Muscle of leg (tissue), 11 donors: ENCODE data around the gene PARD6B. TPM values are rescaled to one million over a fixed set of nuclear protein-coding genes. Genes with fewer than 3 reads are reported as not detected.

Experiments
- DNase-seq: peaks from one replicate; pipeline ENCODE4 v3.0.0; 2013
- H3K27ac ChIP-seq: one replicate; pipeline ENCODE4 v1.5.1; 2013; ENCODE audit warnings: mild to moderate bottlenecking, low read length, control low read depth
- H3K27me3 ChIP-seq: one replicate; pipeline ENCODE4 v1.6.1; 2013; ENCODE audit warnings: low read length; ENCODE audit not compliant: control insufficient read depth, insufficient read depth
- H3K36me3 ChIP-seq: one replicate; pipeline ENCODE4 v1.6.1; 2013; ENCODE audit warnings: low read length; ENCODE audit not compliant: control insufficient read depth, insufficient read depth
- H3K4me1 ChIP-seq: one replicate; pipeline ENCODE4 v1.6.1; 2013; ENCODE audit warnings: low read length; ENCODE audit not compliant: control insufficient read depth, insufficient read depth
- H3K4me3 ChIP-seq: one replicate; pipeline ENCODE4 v1.5.1; 2013; ENCODE audit warnings: low read length, control low read depth
- H3K9me3 ChIP-seq: replicated peaks from 2 replicates; pipeline ENCODE4 v1.6.1; 2013; ENCODE audit warnings: low read depth, low read length; ENCODE audit not compliant: control insufficient read depth
- WGBS: methylation state at CpG from one replicate; pipeline ENCODE4 v1.1.5; 2013; ENCODE audit warnings: missing lambda C conversion rate; ENCODE audit not compliant: insufficient coverage; 5-methylcytosine and 5-hydroxymethylcytosine counted together
- polyA plus RNA-seq, 8 donors: library from polyadenylated mRNA; unstranded; fragments of 120-200 nt; gene quantifications; one replicate each; pipeline versions ENCODE4 v1.2.1 to v1.2.3, GENCODE V29; 2013; ENCODE audit warnings: inconsistent platforms in 1 of 8, low replicate concordance in 1 of 8; ENCODE audit not compliant: insufficient read length in 8 of 8, insufficient read depth in 1 of 8
- total RNA-seq: library from RNA; stranded (reverse); fragments of 120-200 nt; gene quantifications from one replicate; pipeline ENCODE4 v1.2.4, GENCODE V29; 2013

The PARD6B gene
- total and polyA plus RNA-seq, 9 donors: 0.22 to 0.97 (median 0.62) TPM

DNA sequence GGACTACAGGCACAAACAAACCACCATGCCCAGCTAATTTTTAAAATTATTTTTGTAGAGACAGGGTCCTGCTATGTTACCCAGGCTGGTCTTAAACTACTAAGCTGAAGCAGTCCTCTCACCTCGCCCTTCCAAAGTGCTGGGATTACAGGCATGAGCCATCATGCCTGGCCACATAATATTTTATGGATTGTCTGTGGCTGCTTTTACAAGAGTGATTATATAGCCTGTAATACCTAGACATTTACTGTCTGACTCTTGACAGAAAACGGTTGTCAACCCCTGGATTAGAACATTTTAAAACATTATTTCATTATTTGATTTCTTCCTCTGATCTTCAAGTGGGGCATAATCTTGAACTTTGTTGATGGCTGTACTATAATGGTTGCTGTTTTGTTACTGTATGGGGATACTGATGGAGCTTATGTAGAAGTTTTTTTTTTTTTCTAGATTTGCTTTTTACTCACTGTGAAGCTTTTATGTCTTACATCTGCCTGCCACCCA lies 14.3 kb downstream of the PARD6B start:
- Histone ChIP-seq H3K4me3 (no peak overlapping the region), H3K27ac (no peak overlapping the region), H3K27me3 (no peaks in the 10 kb centered on the region), H3K36me3 (no peaks in the 10 kb centered on the region), H3K9me3 (no peaks in the 10 kb centered on the region), H3K4me1 (peaks cover 8% of the 10 kb centered on the region)
- no peak for DNase-seq
- no CpG with 5 or more reads among the region's 2 CpGs for WGBS

DNA sequence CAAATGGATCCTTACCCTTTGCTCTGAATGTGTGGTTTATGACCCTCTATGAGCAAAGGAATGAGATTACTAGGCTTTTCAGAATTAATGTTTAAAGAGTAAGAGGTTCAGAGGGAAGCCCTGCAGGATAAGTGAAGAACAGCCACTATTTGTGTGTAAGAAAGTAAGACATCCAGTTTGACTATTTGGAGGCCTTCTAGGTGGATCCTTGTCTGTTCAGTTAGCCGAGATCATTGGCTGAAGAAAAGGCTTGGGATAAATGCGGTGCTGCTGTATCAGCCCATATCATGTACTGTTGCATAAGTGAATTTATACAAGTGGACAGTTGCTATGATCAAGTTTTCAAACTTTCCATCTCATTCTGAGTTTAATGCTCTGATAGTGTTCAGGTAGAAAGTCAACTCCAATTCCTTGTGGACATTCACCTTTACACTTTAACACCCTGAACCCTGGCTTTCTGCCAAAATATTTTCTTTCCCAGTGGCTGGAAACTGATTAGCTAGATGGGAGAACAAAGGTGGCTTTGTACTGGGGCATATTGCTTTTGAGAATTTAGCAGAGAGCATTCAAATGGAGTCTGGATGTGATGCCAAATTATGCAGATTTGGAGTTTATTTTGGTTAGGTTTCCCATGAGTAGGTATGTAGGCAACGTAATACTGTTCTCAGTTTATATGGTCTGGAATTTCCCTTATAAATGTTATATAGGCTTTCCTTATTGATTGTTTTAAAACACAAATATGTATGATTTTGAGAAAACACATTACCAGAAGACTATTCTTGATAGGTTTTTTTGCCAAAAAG lies 15.0 kb downstream of the PARD6B start:
- no peak for DNase-seq
- WGBS: 100% methylated on average over 1 of the region's 3 CpGs
- Histone ChIP-seq H3K36me3 (no peaks in the 10 kb centered on the region), H3K9me3 (no peaks in the 10 kb centered on the region), H3K4me1 (peaks cover 8% of the 10 kb centered on the region), H3K27me3 (no peaks in the 10 kb centered on the region), H3K27ac (no peak overlapping the region), H3K4me3 (no peak overlapping the region)

GRCh38 chr20:50747275-50747674 lies 15.9 kb downstream of the PARD6B start:
- no peak for DNase-seq
- 100% methylated on average over 1 of the region's 2 CpGs for WGBS
- Histone ChIP-seq H3K27ac (no peak overlapping the region), H3K4me1 (peaks cover 8% of the 10 kb centered on the region), H3K36me3 (no peaks in the 10 kb centered on the region), H3K9me3 (no peaks in the 10 kb centered on the region), H3K27me3 (no peaks in the 10 kb centered on the region), H3K4me3 (no peak overlapping the region)

GRCh38 chr20:50750145-50750671 lies 18.8 kb downstream of the PARD6B start:
- 85% methylated on average over 3 of the region's 8 CpGs for WGBS
- H3K9me3 ChIP-seq: no peaks in the 10 kb centered on the region
- no peak overlapping the region for H3K4me3 ChIP-seq
- H3K4me1 ChIP-seq: no peaks in the 10 kb centered on the region
- DNase-seq: no peak
- H3K27me3 ChIP-seq: no peaks in the 10 kb centered on the region
- no peak overlapping the region for H3K27ac ChIP-seq
- H3K36me3 ChIP-seq: no peaks in the 10 kb centered on the region

- no peaks in the 10 kb centered on the region for H3K9me3 ChIP-seq
- no peak overlapping the region for H3K27ac ChIP-seq
- H3K27me3 ChIP-seq: no peaks in the 10 kb centered on the region
- WGBS: no CpG with 5 or more reads among the region's 3 CpGs
- no peaks in the 10 kb centered on the region for H3K4me1 ChIP-seq
- DNase-seq: no peak
- H3K4me3 ChIP-seq: no peak overlapping the region
- no peaks in the 10 kb centered on the region for H3K36me3 ChIP-seq
Measured at GRCh38 chr20:50753152-50753551, 21.8 kb downstream of the PARD6B start.

DNA sequence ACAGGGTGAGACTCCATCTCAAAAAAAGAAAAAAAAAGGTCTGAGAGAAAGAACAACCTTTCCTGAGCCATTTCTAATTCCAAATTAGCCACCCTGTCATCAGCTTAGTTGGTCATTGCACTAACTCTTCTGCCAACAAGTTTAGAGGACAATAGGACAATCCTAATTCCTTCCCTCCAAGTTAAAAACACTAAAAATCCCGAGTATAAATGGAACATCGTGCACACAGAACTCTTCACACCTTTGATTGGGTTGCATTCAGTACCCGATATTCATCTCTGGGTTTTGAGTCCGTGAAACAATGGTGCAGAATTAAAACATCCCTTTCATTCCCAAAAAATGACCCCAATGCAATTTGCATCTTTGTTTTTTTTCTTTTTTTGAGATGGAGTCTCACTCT lies 23.0 kb downstream of the PARD6B start:
- DNase-seq: no peak
- Histone ChIP-seq H3K9me3 (no peaks in the 10 kb centered on the region), H3K4me3 (no peak overlapping the region), H3K27ac (no peak overlapping the region), H3K4me1 (no peaks in the 10 kb centered on the region), H3K36me3 (no peaks in the 10 kb centered on the region), H3K27me3 (no peaks in the 10 kb centered on the region)
- WGBS: 97% methylated on average over 4 of the region's 4 CpGs

GRCh38 chr20:50756447-50756846 lies 25.1 kb downstream of the PARD6B start:
- no peak for DNase-seq
- H3K4me1 ChIP-seq: no peaks in the 10 kb centered on the region
- H3K27ac ChIP-seq: no peak overlapping the region
- no peak overlapping the region for H3K4me3 ChIP-seq
- WGBS: no CpG with 5 or more reads among the region's 2 CpGs
- no peaks in the 10 kb centered on the region for H3K27me3 ChIP-seq
- H3K36me3 ChIP-seq: no peaks in the 10 kb centered on the region
- H3K9me3 ChIP-seq: no peaks in the 10 kb centered on the region

DNA sequence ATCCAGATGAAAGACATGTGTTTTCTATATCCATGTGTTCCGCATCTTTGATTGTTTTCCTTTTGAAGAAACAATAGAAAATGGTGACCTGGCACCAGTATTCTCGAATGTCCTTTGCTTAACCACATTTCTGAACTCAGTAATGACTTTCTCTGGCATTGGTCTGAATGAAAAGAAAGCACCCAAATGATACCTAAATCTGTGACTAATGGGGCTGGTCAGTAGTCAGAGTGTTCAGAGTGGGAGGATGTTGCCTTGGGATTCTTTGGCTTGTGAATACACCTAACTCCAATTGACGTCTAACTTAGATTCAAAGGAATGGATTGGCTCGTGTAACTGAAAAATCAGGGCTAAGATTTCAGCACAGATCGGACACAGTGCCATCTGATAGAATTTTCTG lies 27.1 kb downstream of the PARD6B start:
- Histone ChIP-seq H3K27ac (no peak overlapping the region), H3K4me1 (peaks cover 14% of the 10 kb centered on the region), H3K36me3 (no peaks in the 10 kb centered on the region), H3K9me3 (no peaks in the 10 kb centered on the region), H3K4me3 (no peak overlapping the region), H3K27me3 (no peaks in the 10 kb centered on the region)
- DNase-seq: no peak
- WGBS: no CpG with 5 or more reads among the region's 5 CpGs

- Histone ChIP-seq H3K4me3 (no peak overlapping the region), H3K9me3 (no peaks in the 10 kb centered on the region), H3K27ac (no peak overlapping the region), H3K36me3 (no peaks in the 10 kb centered on the region), H3K4me1 (peaks cover 15% of the 10 kb centered on the region), H3K27me3 (no peaks in the 10 kb centered on the region)
- DNase-seq: no peak
- 90% methylated on average over 3 of the region's 3 CpGs for WGBS
Measured at GRCh38 chr20:50758992-50759391, 27.6 kb downstream of the PARD6B start.

- Histone ChIP-seq H3K9me3 (no peaks in the 10 kb centered on the region), H3K27ac (no peak overlapping the region), H3K4me3 (no peak overlapping the region), H3K27me3 (no peaks in the 10 kb centered on the region), H3K4me1 (peaks cover 15% of the 10 kb centered on the region), H3K36me3 (no peaks in the 10 kb centered on the region)
- no peak for DNase-seq
- 100% methylated on average over 2 of the region's 5 CpGs for WGBS
Measured at GRCh38 chr20:50759678-50760077, 28.3 kb downstream of the PARD6B start.
